Prostate gland (tissue), 2 donors: ENCODE data around the gene KRTAP4-8. TPM values are rescaled to one million over a fixed set of nuclear protein-coding genes. Genes with fewer than 3 reads are reported as not detected.

ENCODE experiments used
- DNase-seq: peaks from one replicate; pipeline ENCODE4 v3.0.0-alpha.2; 2019; ENCODE audit warnings: low spot score
- H3K27ac ChIP-seq, 2 donors: fragments of 200-600 bp; sonication (generic); 2 replicates each; pipeline ENCODE4 v1.5.1; 2017 to 2019
- H3K27me3 ChIP-seq: fragments of 200-600 bp; sonication (generic); replicated peaks from 2 replicates; pipeline ENCODE4 v1.5.1; 2019; ENCODE audit not compliant: insufficient read depth
- H3K36me3 ChIP-seq, 2 donors: fragments of 200-600 bp; sonication (generic); 1 replicate in 1 of 2; 2 replicates in 1 of 2; pipeline versions ENCODE4 v1.5.1 to v1.8.1; 2017 to 2019
- H3K4me1 ChIP-seq: fragments of 200-600 bp; sonication (generic); replicated peaks from 2 replicates; pipeline ENCODE4 v1.5.1; 2019
- H3K4me3 ChIP-seq, 2 donors: fragments of 200-600 bp; sonication (generic); 2 replicates each; pipeline ENCODE4 v1.5.1; 2017 to 2019
- H3K9me3 ChIP-seq: fragments of 200-600 bp; sonication (generic); 2 replicates; pipeline ENCODE4 v1.5.1; 2017
- POLR2A ChIP-seq: fragments of 450-650 bp; IDR thresholded peaks from one replicate; pipeline ENCODE4 v1.6.1; 2016; ENCODE audit warnings: antibody characterized with exemption, mild to moderate bottlenecking
- POLR2AphosphoS5 ChIP-seq: sonication (generic); formaldehyde crosslinking; IDR thresholded peaks from one replicate; pipeline ENCODE4 v1.6.1; 2017; ENCODE audit warnings: antibody characterized with exemption
- WGBS: methylation state at CpG from one replicate; pipeline ENCODE4 v1.1.5; 2018; 5-methylcytosine and 5-hydroxymethylcytosine counted together
- intact Hi-C: fragments of 100-400 bp; cut with DNase I; formaldehyde crosslinking; loops from one replicate; pipeline ENCODE4 v1.14.2; 2022
- total RNA-seq, 2 donors: library from RNA; depleted of rRNA; stranded (reverse); fragments of >200 nt; gene quantifications; one replicate each; pipeline ENCODE4 v1.1.0, GENCODE V29; 2016
- TF ChIP-seq, protein P1 (sequence below), 4 experiments: fragments of 200-600 bp in 2 of 4; fragments of 450-650 bp in 2 of 4; sonication (generic) in 2 of 4; IDR thresholded peaks; 1 replicate in 3 of 4; 2 replicates in 1 of 4; pipeline ENCODE4 v1.5.1; 2016 to 2019; ENCODE audit warnings: antibody characterized with exemption in 4 of 4, mild to moderate bottlenecking in 2 of 4, moderate library complexity in 2 of 4

KRTAP4-8 gene
- total RNA-seq, 2 donors from 2014 or later, result not detected

DNA sequence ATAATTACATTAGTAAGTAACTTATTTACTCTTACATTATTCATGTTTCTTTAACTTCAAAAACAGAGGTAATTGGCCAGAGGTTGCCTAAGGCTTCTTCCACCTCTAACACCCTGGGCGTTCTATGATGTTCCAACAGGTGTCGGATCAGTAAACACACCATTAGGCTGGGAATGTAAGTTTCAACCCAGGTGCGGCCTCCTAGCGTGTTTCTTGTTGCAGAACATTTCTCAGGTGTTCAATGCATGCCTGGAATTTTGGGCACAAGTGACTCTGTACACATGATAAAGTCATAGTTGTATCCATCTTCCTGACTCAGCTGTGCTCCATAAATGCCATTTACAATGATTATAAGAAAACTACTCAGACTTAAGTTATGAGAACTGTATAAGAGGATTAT is 43.9 kb downstream of the KRTAP4-8 start:
- TF ChIP-seq, protein P1, sequence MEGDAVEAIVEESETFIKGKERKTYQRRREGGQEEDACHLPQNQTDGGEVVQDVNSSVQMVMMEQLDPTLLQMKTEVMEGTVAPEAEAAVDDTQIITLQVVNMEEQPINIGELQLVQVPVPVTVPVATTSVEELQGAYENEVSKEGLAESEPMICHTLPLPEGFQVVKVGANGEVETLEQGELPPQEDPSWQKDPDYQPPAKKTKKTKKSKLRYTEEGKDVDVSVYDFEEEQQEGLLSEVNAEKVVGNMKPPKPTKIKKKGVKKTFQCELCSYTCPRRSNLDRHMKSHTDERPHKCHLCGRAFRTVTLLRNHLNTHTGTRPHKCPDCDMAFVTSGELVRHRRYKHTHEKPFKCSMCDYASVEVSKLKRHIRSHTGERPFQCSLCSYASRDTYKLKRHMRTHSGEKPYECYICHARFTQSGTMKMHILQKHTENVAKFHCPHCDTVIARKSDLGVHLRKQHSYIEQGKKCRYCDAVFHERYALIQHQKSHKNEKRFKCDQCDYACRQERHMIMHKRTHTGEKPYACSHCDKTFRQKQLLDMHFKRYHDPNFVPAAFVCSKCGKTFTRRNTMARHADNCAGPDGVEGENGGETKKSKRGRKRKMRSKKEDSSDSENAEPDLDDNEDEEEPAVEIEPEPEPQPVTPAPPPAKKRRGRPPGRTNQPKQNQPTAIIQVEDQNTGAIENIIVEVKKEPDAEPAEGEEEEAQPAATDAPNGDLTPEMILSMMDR (IDR thresholded peaks at IDR 0.05), result no peak
- no peak for TF ChIP-seq POLR2A
- no peak for TF ChIP-seq POLR2AphosphoS5
- WGBS, result 81% methylated on average over 4 of the region's 4 CpGs
- H3K27me3 ChIP-seq, result no peaks in the 10 kb centered on the region
- H3K4me1 ChIP-seq, result no peaks in the 10 kb centered on the region
- intact Hi-C loops, result no loop called here
- no peak for DNase-seq
- H3K4me3 ChIP-seq, result no peak overlapping the region
- no peaks in the 10 kb centered on the region for H3K9me3 ChIP-seq
- H3K27ac ChIP-seq, result no peak overlapping the region
- no peaks in the 10 kb centered on the region for H3K36me3 ChIP-seq

GRCh38 chr17:41052566-41052965 is 45.4 kb downstream of the KRTAP4-8 start:
- DNase-seq, result no peak
- Histone ChIP-seq H3K27ac (no peak overlapping the region), H3K4me1 (no peaks in the 10 kb centered on the region), H3K36me3 (no peaks in the 10 kb centered on the region), H3K4me3 (no peak overlapping the region), H3K9me3 (no peaks in the 10 kb centered on the region), H3K27me3 (no peaks in the 10 kb centered on the region)
- TF ChIP-seq POLR2A (no peak), POLR2AphosphoS5 (no peak)
- TF ChIP-seq, protein P1 (IDR thresholded peaks at IDR 0.05), result no peak
- intact Hi-C loops, result no loop called here

DNA sequence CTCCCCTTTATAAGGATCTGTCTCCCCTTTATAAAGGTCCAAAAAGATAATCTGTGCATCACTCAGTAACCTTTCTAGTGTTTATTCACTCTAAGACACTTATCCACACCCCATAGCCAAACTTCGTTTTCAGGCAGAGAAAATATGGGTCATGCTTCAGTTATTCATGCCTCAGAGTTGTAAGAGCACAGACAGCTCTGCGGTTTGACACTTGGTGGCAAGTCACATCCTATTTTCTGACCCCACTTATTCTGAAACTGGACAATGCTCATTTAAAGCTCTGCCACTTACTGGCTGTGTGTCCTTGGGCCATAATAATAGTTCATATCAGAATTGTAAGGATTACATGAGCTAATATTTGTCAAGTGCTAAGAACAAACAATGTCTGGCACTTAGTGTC is 48.8 kb downstream of the KRTAP4-8 start:
- Histone ChIP-seq H3K4me3 (no peak overlapping the region), H3K4me1 (no peaks in the 10 kb centered on the region), H3K9me3 (no peaks in the 10 kb centered on the region), H3K36me3 (no peaks in the 10 kb centered on the region), H3K27ac (no peak overlapping the region), H3K27me3 (no peaks in the 10 kb centered on the region)
- intact Hi-C loops, result no loop called here
- 68% methylated on average over 2 of the region's 2 CpGs for WGBS
- TF ChIP-seq, protein P1 (IDR thresholded peaks at IDR 0.05), result no peak
- TF ChIP-seq POLR2A, result no peak
- no peak for TF ChIP-seq POLR2AphosphoS5
- DNase-seq, result no peak

GRCh38 chr17:41048441-41048840 is 49.5 kb downstream of the KRTAP4-8 start:
- intact Hi-C loops, result no loop called here
- Histone ChIP-seq H3K9me3 (no peaks in the 10 kb centered on the region), H3K4me1 (no peaks in the 10 kb centered on the region), H3K36me3 (no peaks in the 10 kb centered on the region), H3K4me3 (no peak overlapping the region), H3K27me3 (no peaks in the 10 kb centered on the region), H3K27ac (no peak overlapping the region)
- 69% methylated on average over 7 of the region's 7 CpGs for WGBS
- TF ChIP-seq POLR2A, result no peak
- TF ChIP-seq, protein P1 (IDR thresholded peaks at IDR 0.05), result no peak
- no peak for TF ChIP-seq POLR2AphosphoS5
- no peak for DNase-seq

Other genes with a start within 250 kb of the KRTAP4-8 start
- not detected for gene KRT12, start 230.9 kb downstream of the KRTAP4-8 start, total RNA-seq
- not detected for gene KRT20, start 212.9 kb downstream of the KRTAP4-8 start, total RNA-seq
- 10 to 100 TPM; 19.6 to 38.9 TPM for gene KRT23, start 160.5 kb downstream of the KRTAP4-8 start, total RNA-seq
- not detected for gene KRT39, start 131.2 kb downstream of the KRTAP4-8 start, total RNA-seq
- under 1 TPM in 1 of 2 donors, not detected in 1; 0.74 TPM for gene KRT40, start 113.8 kb downstream of the KRTAP4-8 start, total RNA-seq
- not detected for gene KRTAP3-3, start 104.0 kb downstream of the KRTAP4-8 start, total RNA-seq
- not detected for gene KRTAP3-2, start 98.2 kb downstream of the KRTAP4-8 start, total RNA-seq
- gene KRTAP3-1, start 89.0 kb downstream of the KRTAP4-8 start, total RNA-seq, result not detected
- gene KRTAP1-5, start 70.9 kb downstream of the KRTAP4-8 start, total RNA-seq, result under 1 TPM in 1 of 2 donors, not detected in 1; 0.51 TPM
- not detected for gene KRTAP1-4, start 67.9 kb downstream of the KRTAP4-8 start, total RNA-seq
- not detected for gene KRTAP1-3, start 63.3 kb downstream of the KRTAP4-8 start, total RNA-seq
- 1 to 10 TPM in 1 of 2 donors, not detected in 1; 1.4 TPM for gene KRTAP1-1, start 56.7 kb downstream of the KRTAP4-8 start, total RNA-seq
- not detected for gene KRTAP2-1, start 50.8 kb downstream of the KRTAP4-8 start, total RNA-seq
- not detected for gene KRTAP2-2, start 42.9 kb downstream of the KRTAP4-8 start, total RNA-seq
- gene KRTAP2-3, start 38.0 kb downstream of the KRTAP4-8 start, total RNA-seq, result not detected
- not detected for gene KRTAP2-4, start 32.3 kb downstream of the KRTAP4-8 start, total RNA-seq
- not detected for gene KRTAP4-7, start 14.0 kb downstream of the KRTAP4-8 start, total RNA-seq
- not detected for gene KRTAP4-16, start 4.1 kb upstream of the KRTAP4-8 start, total RNA-seq
- not detected for gene KRTAP4-9, start 7.2 kb upstream of the KRTAP4-8 start, total RNA-seq
- not detected for gene KRTAP4-11, start 20.2 kb upstream of the KRTAP4-8 start, total RNA-seq
- not detected for gene KRTAP4-12, start 26.0 kb upstream of the KRTAP4-8 start, total RNA-seq
- not detected for gene KRTAP4-6, start 42.4 kb upstream of the KRTAP4-8 start, total RNA-seq
- not detected for gene KRTAP4-5, start 51.7 kb upstream of the KRTAP4-8 start, total RNA-seq
- gene KRTAP4-4, start 62.6 kb upstream of the KRTAP4-8 start, total RNA-seq, result not detected
- not detected for gene KRTAP4-3, start 70.1 kb upstream of the KRTAP4-8 start, total RNA-seq
- not detected for gene KRTAP4-2, start 80.1 kb upstream of the KRTAP4-8 start, total RNA-seq
- gene KRTAP4-1, start 86.8 kb upstream of the KRTAP4-8 start, total RNA-seq, result not detected
- gene KRTAP9-1, start 91.7 kb upstream of the KRTAP4-8 start, total RNA-seq, result not detected
- gene KRTAP9-2, start 128.5 kb upstream of the KRTAP4-8 start, total RNA-seq, result not detected
- not detected for gene KRTAP9-3, start 134.3 kb upstream of the KRTAP4-8 start, total RNA-seq
- not detected for gene KRTAP9-8, start 139.9 kb upstream of the KRTAP4-8 start, total RNA-seq
- gene KRTAP9-4, start 151.5 kb upstream of the KRTAP4-8 start, total RNA-seq, result not detected
- gene KRTAP9-9, start 157.2 kb upstream of the KRTAP4-8 start, total RNA-seq, result not detected
- gene KRTAP9-6, start 167.2 kb upstream of the KRTAP4-8 start, total RNA-seq, result not detected
- gene KRTAP9-7, start 177.6 kb upstream of the KRTAP4-8 start, total RNA-seq, result not detected
- gene KRTAP29-1, start 204.7 kb upstream of the KRTAP4-8 start, total RNA-seq, result not detected
- gene KRTAP16-1, start 211.2 kb upstream of the KRTAP4-8 start, total RNA-seq, result not detected
- gene KRTAP17-1, start 217.6 kb upstream of the KRTAP4-8 start, total RNA-seq, result not detected